ENCODE measurements around the gene IDS.
"Not testable (repeated sequence)": the region's sequence is repeated elsewhere in the genome, so short reads cannot be mapped to it uniquely, and the experiment has no call there.

The IDS gene

DNA sequence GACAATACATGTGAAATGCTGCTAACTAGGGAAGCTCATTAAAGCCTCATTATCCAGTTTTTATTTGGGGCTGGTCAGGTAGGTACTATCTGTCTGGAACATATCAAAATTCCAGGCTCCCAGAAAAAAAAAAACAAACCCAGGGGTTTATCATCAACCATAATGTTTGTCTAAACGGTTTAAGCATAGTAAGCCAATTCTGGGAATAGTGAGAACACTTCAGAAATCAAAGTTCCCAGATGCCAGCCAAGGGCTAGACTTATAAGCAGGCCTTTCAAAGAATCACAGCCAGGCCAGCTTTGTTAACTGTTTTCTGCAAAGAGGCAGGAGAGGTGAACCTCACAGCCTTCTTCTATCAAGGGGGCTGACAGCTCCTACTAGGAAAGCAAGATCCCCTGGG lies 8.1 kb downstream of the IDS start:
- no peak for DNase-seq

DNA sequence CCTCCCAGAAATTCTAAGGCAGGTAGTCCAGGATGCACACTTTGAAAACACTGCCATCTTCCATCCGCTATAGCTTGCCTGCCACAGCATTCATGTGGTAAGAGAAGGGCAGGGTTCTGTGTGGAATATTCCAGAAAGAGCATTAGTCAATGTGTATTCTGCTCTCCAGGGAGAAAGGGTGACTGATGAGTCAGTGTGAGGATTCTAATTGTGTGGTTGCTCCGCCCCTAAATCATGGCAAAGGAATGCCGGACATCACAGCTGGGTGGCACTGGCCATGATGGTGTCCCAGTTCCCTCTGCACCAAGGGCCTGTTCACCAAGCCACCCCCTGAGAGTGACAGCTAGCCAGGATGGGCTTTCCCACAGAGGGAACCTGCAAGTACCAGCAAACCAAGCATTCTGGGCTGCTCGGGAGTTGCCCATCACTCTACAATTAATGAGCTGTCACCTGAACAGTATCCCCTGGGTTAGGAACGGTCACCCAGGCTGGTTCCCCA lies 9.5 kb downstream of the IDS start:
- DNase-seq = no peak

DNA sequence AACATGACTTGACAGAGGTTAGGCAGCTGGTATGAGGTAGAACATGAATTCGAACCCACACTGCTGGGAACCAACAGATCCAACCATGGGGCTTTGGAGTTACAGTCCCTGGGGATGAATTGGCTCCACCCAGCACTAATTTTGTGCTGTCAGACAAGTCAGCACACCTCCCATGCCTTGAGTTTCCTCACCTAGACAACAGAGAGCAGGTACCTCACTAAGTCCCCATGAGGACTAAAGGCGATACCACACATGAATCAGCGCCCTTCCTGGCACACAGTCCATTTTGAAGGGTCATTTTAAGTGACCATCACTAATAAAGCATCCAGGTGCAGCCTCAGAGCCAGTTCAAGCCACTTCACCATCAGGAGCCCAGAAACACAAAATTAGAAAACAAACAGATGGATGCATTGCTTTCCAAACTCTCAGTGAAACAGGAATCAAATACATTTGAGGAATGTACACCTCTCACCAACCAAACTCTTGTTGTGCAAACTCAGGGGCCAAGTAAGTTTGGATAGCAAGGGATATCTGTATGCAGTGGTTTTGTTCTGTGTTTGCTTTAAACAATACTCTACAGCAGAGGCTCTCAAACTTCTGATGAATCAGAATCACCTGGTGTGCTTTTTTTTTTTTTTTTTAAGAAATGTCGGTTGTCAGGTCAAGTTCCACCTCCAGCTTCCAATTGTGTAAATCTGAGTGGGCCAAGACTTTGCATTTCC lies 10.1 kb downstream of the IDS start:
- no peak for DNase-seq

DNA sequence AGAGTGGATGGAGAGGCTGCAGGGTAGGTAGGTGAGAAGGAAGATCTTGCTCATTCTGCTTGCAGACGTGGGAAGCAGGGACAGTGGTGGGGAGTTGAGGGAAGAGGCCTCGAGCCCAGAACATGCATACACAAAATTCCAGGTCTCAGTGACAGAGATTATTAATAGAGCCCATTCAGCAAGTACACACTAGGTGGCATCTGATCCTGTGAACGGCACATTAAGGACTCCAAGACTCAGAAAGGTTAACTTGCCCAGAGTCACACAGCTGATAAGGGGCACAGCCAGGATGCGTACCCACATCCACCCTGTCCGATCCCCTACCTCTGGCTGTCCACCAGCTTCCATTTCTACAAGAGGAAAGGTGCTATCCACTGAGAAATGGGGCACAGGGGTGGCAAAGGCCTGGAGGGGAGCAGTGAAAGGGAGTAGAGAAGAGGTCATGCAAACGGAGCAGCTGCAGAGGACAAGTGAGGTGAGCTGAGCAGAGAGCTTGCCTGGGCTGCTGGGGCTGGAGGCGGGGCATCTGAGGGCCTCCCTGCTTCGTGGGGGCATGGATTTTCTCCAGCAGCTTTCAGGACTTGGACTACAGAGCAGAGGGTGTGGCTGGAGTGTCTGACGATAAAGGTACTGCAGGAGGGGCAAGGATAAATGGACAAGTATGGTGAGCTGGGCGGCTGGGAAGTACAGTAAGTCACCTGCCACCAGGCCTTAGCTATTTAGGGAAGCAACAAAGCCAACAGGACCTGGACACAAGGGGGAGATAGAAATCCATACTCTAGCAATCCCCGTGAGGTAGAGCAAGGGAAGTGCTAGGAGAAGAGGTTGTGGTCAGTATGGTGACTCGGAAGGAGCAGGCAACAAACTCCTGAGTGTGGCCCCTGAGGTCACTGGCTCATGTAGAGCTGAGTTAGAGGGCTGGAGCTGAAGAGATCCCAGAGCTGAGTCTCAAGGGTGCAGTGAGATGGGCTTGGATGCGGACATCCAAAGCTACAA lies 11.2 kb downstream of the IDS start:
- DNase-seq = no peak

DNA sequence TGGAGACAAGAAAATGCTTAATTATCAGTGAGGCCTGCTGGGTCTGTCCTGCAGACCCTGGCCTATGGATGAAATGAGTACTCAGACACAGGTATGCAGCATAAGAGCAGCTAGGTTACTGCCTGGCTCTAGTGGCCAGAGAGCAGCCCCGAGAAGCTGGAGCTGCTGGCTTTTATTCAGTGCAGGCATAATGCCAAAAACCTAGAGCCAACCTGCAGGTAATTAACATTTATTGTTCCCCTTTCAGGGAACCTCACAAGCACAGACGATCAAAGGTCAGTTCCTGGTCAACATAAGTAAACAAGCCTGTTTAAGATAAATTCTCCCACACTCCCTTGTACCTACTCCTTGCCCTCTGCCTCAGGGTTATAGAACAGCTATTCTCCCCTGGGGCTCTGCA lies 13.3 kb downstream of the IDS start:
- DNase-seq = no peak

DNA sequence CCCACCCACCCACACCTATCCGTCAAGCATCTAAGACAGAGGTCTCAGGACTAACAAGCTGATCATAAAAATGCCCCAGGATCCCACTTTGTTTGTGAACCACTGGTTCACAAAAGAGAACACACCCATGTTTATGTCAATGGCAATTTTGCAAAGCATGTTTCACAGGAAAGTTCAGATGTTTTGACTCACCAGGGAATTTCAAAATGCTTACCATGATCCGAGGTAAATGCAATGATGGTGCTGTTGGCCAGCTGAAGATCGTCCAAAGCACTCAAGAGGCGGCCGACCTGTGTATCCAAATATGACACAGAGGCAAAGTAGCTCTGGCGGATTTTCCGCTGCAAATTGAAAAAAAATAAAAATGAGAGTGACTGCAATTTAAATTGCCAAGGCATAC lies 15.0 kb downstream of the IDS start:
- no peak for DNase-seq

DNA sequence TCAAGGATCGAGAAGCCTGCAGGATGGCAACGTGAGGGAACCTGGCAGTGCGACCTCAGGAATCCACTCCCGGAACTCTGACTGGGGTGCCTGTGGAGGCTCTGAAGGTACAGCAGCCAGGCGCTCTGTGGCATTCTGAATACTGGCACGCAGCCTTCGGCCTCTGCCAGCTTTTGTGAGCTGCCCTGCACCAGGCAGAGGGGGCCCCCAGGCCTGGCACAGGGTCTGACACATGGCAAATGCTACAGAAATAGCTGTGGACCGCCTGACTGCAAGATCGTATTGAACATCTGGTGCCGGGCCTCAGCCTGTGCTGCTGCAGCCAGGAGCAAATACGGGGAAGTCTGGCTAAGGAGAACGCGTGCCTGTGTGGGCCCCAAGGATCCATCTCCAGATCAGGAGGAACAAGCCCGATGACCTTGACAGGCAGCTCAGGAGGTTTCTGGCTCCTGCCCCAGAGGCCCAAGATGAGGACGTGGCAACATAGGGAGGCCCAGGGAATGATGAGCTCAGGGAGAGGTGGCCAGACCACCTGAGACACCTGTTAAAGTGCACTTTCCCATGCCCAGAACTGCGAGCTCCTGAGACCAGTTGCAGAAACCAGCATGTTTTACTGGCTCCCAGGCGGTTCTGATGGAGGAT lies 16.6 kb downstream of the IDS start:
- not testable (repeated sequence) for DNase-seq

DNA sequence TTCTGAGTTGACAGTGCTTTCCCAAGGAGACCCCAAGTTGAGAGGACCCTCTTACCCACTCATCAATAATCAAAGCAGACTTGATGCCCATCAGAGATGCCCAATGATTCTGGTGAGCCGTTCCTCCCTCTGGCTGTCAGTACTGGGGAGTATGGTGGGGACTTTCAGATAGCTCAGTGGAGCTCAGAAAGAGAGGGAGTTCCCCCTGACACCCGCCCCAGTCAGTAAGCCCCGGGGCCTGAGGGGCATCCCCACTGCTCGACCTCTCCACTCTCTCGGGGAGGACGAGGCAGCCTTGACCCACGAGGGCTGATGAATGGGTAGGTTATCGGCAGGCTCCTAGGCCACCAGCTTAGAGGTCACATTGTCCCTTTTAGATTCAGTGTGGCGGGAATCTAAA lies 17.1 kb downstream of the IDS start:
- not testable (repeated sequence) for DNase-seq

DNA sequence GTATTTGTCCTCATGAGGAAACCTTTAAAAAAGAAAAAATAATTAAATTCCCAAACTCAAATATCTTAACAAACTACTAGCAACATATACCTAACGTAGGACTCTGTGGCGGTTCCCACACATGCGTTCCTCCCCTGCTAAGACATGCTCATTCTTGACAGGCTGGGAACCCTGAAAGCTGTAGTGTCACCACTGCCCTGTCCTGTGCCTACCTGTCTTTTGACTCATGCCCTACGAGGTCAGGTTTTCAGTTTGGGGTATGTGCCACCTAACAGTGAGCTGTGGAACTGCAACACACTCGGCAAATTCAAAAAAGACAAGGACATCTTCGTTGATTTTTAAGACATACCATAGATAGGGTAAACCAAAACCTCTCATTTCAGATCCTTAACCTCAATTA lies 17.8 kb downstream of the IDS start:
- DNase-seq = no peak

DNA sequence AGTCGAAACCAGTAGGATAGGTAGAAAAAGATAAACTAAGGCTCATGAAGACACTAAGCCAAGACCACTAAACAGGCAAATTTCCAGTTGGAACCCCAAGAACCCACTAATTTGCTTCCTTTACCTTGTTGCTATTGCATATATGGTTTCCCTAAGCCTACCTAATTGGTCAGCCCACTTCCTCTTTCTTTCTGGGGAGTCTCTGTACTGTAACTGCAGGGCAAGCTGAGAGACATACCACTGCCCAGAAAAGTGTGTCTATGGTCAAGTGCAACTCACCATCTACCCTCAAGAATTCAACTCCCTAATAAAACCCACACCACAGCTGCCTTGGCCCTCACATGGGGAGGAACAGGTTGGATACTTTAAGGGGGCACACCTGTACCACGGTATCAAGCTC lies 28.6 kb downstream of the IDS start:
- no peak for DNase-seq

DNA sequence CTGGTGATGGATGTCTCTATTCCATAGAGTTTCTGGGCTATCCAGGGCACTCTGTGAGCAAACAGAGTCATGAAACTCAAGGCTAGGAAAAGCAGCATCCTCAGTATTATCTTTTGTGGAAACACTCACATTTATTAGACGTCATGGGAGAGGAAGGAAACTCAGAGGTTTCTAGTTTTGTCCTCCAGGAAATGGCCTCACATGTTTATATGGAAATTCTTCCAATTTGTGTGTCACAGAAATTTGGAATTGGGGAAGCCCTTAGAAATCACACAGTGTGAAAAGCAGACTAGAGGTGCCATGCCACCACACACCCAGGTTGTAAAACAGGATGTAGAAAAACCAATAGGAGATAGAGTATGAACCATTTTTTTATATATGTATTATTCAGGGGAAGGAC lies 31.1 kb downstream of the IDS start:
- no peak for DNase-seq

DNA sequence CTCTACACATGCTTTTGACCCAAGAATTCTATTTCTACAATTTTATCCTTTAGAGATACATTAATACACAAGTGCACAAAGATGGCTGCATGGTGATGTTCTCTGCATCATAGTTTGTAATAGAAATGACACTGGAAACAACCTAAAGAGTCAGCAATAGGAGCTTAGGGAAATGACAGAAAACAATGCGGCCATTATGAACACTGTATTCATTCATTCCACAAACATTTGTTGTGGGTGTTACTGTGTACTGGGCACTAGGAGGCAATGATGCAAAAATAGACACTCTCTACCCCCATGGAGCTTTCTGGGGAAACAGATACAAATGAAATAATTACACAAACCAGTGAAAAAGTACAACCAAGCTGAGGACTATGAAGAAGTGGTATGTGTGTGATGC lies 32.0 kb downstream of the IDS start:
- no peak for DNase-seq

DNA sequence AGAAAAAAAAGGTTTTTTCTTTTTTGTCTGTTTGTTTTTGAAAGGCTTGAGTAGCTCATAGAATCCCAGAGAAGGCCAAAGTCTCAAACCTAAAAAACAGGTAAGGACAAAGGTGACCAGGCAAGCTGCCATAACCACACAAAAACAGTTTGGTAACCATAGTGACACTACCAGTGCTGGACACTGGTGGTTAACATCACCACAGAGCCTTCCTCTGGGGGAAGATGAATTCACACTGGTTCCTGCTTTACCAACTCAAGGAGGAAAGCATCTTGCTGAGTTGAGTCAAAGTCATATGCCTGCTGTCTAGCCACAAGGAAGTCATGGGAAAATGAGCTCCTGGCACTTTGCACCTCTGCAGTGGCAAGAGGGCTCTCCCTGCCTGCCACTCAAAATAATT lies 32.5 kb downstream of the IDS start:
- DNase-seq = no peak

DNA sequence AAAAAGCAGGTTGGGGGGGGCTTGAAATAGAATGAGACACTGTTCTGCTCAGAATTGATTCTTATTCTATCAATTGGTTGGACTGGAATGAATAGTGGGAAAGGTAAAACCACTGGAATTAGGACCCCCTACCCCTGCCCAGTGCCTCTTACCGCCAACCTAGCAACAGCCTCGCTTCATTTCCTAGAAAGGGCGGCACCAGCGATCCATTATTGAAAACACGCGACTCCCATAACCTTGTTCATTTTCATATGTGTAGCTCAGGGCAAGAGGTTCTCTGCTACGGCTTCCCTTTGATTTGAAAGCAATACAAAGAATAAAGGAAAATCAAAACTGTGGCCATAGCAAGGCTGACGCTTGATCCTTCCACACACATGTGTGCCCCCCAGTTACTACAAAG lies 33.7 kb downstream of the IDS start:
- no peak for DNase-seq

DNA sequence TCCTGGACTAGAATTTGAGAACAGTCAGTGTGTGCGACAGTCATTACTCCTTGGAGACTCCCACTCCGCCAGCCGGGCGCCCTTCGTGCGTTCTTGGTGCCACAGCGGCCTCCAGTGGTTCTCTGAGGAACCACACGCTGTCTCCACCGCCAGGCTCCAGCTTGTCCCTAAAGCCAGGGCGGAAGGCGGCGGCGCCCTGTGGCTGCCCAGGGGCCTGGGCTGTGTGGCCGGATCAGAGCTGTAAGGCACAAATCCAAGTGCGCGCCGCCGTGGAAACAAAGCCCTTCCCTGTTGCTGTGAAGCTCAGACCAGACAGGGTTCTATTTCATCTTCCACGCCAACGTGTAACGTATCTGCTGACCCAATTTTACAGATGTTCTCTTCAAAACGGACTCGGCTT lies 34.2 kb downstream of the IDS start:
- DNase-seq = peak; percentile 8 to 38 (median 24)

DNA sequence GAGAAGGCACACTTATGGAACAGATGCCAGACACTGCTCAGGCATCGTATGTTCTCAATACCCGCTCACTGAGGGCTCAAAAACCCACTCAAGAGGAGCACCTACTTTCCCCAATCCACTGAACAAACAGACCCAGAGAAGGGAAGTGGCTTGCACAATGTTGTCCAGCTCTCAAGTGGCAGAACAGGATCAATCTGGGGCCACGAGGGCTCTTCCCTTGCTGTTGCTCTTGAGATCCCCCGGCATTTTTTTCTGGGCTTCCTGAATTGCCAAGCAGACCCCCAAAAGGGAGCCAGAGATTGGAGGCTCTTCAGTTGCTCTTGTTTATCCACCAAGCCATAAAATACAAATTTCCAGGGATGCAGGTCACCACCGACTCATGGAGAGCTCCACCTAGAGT lies 35.7 kb downstream of the IDS start:
- DNase-seq = no peak

DNA sequence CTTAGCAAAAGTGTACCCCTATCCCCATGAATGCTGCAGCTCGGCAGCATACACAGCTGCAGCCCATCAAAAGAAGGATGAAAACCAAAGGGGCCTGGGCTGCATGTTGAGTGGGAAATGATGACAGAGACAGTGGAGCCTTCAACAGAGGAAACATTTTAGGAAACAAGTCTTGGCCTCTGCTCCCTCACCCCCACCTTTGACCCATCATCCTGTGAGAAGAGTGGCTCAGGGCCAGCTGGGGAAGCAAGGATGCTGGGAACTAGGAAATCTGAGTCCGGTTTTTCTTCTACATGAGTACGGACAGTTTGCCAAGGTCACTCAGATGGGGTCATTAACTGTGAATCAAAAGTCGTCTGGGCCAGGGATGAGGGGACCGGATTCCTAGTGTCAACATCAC lies 37.2 kb downstream of the IDS start:
- DNase-seq = no peak

DNA sequence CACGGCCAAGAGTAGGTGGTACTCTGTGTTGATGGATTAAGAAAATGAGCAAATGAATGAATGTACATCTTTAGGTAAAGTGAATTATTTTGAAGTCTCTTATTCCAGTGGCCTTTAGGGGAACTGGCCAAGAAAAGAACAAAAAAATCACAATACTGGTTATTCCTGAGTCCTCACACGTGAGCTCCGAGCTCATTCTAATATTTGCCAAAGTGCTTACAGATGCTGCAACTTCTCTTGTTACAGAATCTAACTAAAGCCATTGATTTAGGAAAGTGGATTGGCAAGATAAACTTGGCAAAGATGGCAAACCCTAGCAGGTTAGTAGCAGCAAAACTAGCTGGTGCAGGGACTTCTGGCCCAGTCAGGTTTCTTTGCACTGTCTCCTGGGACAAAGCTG lies 37.6 kb downstream of the IDS start:
- no peak for DNase-seq

DNA sequence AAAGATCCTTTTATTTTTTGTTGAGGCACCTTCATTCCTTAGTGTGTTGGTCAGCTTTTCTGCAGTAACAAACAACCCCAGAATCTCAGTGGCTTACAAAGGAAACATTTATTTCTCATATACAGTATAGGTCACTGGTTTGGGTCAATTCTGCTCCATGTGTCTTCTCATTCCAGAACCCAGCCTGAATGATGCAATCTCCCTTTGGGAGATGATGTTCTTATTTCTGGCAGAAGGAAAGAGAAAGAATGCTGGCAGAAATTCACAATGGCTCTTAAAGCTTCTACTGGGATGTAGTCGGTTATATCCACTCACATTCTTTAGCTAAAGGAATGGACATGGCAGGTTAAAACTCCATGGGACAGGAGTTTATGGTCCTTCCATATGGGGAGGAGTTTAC lies 42.3 kb downstream of the IDS start:
- DNase-seq = no peak

DNA sequence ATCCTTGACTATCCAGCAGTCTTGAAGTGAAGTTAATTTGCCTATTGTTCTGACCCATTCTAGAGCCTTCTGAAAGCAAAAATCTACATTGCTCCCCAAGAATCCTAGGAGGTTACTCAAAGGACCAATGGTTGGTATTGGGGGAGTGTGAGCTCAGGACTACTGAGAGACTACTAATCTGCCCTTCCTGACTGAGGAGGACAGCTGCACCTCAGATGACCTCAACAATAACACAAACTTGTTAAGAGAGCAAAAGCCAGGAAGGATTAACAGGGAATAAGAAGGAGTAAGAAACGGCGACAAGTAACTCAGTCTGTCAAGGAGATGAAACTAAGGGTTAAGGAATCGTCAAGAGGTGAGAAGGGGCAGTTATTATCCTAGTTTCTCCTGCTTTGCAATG lies 43.4 kb downstream of the IDS start:
- DNase-seq = no peak

DNA sequence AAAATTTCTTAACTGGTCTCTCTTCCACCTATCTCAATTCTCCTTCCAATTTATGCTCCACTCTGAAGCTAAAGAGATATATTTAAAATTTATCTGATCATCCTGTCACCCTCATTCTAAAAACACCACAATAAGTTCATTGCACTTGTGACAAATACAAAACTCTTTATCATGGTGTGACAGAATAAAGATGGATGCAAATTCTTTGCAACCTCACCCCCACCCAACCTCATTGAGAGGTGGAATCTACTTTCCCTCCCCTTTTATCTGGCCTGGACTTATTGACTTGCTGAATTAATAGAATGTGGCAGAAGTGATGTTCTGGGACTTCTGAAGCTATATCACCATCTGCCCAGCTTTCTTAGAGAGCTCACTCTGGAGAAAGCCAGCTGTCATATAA lies 46.5 kb downstream of the IDS start:
- DNase-seq = no peak

DNA sequence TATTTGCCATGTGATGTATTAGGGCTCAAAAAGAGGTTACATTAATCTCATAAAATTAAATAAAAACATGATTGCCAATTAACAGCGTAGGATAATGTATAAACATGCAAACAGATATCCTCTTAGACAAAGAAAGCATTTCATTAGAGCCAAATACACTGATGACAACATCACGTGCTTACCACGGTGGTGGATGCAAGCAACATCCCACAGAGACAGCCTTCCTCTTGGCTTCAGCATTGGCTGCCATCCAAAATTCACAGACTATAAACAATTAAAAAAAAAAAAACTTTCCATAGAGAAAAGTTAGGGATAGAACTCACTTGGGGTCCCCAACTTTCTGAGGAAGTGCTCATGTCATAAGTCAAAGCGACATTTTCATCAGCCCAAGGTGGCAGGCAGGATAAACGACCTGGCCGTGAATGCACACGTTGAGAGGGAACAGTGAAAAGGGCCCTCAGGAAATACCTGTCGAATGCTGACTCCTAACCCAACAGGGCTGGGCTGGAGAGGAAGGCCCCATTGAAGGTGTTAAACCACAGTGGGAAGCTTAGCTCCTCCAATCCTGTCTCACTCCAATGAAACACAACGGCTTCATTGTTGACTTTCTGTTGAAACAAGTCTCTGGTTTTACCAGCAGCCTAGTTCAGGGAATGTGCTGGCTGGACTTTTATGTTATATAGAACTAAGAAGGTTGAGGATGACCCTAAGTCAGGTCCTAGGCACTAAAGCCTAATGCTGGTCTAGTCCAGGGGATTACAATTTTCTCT lies 48.4 kb downstream of the IDS start:
- no peak for DNase-seq

DNA sequence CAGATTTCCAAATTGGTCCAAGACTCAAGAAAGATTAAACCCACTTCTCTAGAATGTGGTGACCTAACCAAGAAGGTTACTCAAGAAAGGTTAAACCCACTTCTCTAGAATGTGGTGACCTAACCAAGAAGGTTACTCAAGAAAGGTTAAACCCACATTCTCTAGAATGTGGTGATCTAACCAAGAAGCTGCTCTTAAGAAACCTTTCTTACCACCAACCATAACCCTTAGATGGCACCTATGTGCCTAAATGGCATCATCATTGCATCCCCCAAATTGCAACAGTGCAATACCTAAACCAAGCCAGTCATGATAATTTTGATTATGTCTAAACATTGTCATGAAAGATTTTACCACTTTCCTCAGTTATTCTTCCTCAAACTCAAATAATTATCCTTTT lies 49.2 kb downstream of the IDS start:
- DNase-seq = no peak
